ENCODE data around the gene RING1. TPM values are rescaled to one million over a fixed set of nuclear protein-coding genes. Genes with fewer than 3 reads are reported as not detected.

RING1 gene
- total and polyA plus RNA-seq, 10 of the 15 experiments (the other 5 are each of a cell fraction or from before 2014, with no cell fraction given): 2.0 to 27.2 (median 15.8) TPM

GRCh38 chr6:33161354-33162331 lies 46.7 kb upstream of the RING1 start (continued):
- no peak for TF ChIP-seq RELB (IDR thresholded peaks at IDR 0.05; ENCODE audit: low read depth)
- TF ChIP-seq ZZZ3 (IDR thresholded peaks at IDR 0.05; ENCODE audit: control insufficient read depth, insufficient read length, low read depth): no peak
- no peak for TF ChIP-seq MLLT1 (IDR thresholded peaks at IDR 0.05)
- TF ChIP-seq IKZF1 (conservative IDR thresholded peaks at IDR 0.05): peak; percentile 81
- no peak for TF ChIP-seq NFYB (IDR thresholded peaks at IDR 0.05; ENCODE audit: insufficient read depth, low read depth, low read length)
- no peak for TF ChIP-seq HDGF (IDR thresholded peaks at IDR 0.05)
- TF ChIP-seq USF2 (IDR thresholded peaks at IDR 0.05; ENCODE audit: borderline replicate concordance, low read depth, low read length): no peak
- peak; percentile 64; the same call in 1 of the 2 replicates for TF ChIP-seq DPF2 (IDR thresholded peaks at IDR 0.05)
- no peak for TF ChIP-seq ATF2 (IDR thresholded peaks at IDR 0.05; ENCODE audit: low read length)
- no peak for TF ChIP-seq MYB (IDR thresholded peaks at IDR 0.05; ENCODE audit: borderline replicate concordance, low read depth, low read length)
- peak; percentile 67 for TF ChIP-seq YY1 (IDR thresholded peaks at IDR 0.05; ENCODE audit: low read depth, low read length)
- TF ChIP-seq RFX5 (IDR thresholded peaks at IDR 0.05; ENCODE audit: low read depth, low read length): no peak
- TF ChIP-seq CHD2 (IDR thresholded peaks at IDR 0.05; ENCODE audit: borderline replicate concordance, low read depth, low read length): no peak
- TF ChIP-seq ATF3 (IDR thresholded peaks at IDR 0.05; ENCODE audit: borderline replicate concordance, extremely low read depth, low read depth, low read length): no peak
- no peak for TF ChIP-seq PAX8 (IDR thresholded peaks at IDR 0.05)
- no peak for TF ChIP-seq SRF (IDR thresholded peaks at IDR 0.05; ENCODE audit: low read depth in 2 of 2, low read length in 2 of 2)
- TF ChIP-seq MTA3 (IDR thresholded peaks at IDR 0.05; ENCODE audit: borderline replicate concordance, low read length): no peak
- no peak for TF ChIP-seq HSF1 (IDR thresholded peaks at IDR 0.05; ENCODE audit: low read depth, low read length)
- no peak for TF ChIP-seq RAD51 (IDR thresholded peaks at IDR 0.05)
- TF ChIP-seq CREB1 (IDR thresholded peaks at IDR 0.05; ENCODE audit: low read depth): no peak
- no peak for TF ChIP-seq POLR2AphosphoS5 (IDR thresholded peaks at IDR 0.05; ENCODE audit: low read length)
- peak; percentile 15 to 47; a peak in 1 of 4 replicates for TF ChIP-seq IKZF2 (IDR thresholded peaks at IDR 0.05)
- TF ChIP-seq RBBP5 (conservative IDR thresholded peaks at IDR 0.05): no peak
- TF ChIP-seq MTA2 (IDR thresholded peaks at IDR 0.05; ENCODE audit: low read depth): no peak
